CD14-positive monocyte (primary cell): ENCODE results near the gene JMJD6. TPM values are rescaled to one million over a fixed set of nuclear protein-coding genes. Genes with fewer than 3 reads are reported as not detected.
A peak's percentile ranks its signal among the peaks of the same experiment; 100 is the strongest.
"Not testable (repeated sequence)": the region's sequence is repeated elsewhere in the genome, so short reads cannot be mapped to it uniquely, and the experiment has no call there.

Experiments used
- DNase-seq, 3 donors: peaks; one replicate each; pipeline ENCODE4 v3.0.0-alpha.2; 2011 to 2022
- H2AFZ ChIP-seq: 2 replicates; pipeline ENCODE4 v1.6.0; 2012; ENCODE audit warnings: mild to moderate bottlenecking, low read depth, low read length, inconsistent platforms; ENCODE audit not compliant: insufficient read depth, poor library complexity, severe bottlenecking
- H3K27ac ChIP-seq, 2 donors: 1 replicate in 1 of 2; 2 replicates in 1 of 2; pipeline ENCODE4 v1.5.1; 2012 to 2013; ENCODE audit warnings: low read length in 2 of 2, control low read depth in 1 of 2, inconsistent platforms in 1 of 2, low read depth in 1 of 2, mild to moderate bottlenecking in 1 of 2
- H3K27me3 ChIP-seq, 2 donors: one replicate each; pipeline versions ENCODE4 v1.6.0 to v1.6.1; 2011 to 2013; ENCODE audit warnings: low read length in 2 of 2; ENCODE audit not compliant: control insufficient read depth in 2 of 2, insufficient read depth in 2 of 2
- H3K36me3 ChIP-seq, 2 donors: replicated peaks in 1 of 2; 1 replicate in 1 of 2; 2 replicates in 1 of 2; pipeline versions ENCODE4 v1.5.1 to v1.6.1; 2012 to 2013; ENCODE audit warnings: low read length in 2 of 2, control low read depth in 1 of 2, inconsistent platforms in 1 of 2, mild to moderate bottlenecking in 1 of 2; ENCODE audit not compliant: insufficient read depth in 2 of 2, control insufficient read depth in 1 of 2
- H3K4me1 ChIP-seq, 2 donors: 1 replicate in 1 of 2; 2 replicates in 1 of 2; pipeline versions ENCODE4 v1.5.1 to v1.6.1; 2012 to 2013; ENCODE audit warnings: low read length in 2 of 2, control low read depth in 1 of 2, inconsistent platforms in 1 of 2, mild to moderate bottlenecking in 1 of 2, moderate library complexity in 1 of 2; ENCODE audit not compliant: insufficient read depth in 2 of 2, control insufficient read depth in 1 of 2
- H3K4me2 ChIP-seq: replicated peaks from 2 replicates; pipeline ENCODE3; 2012; ENCODE audit warnings: low read length, moderate library complexity, mild to moderate bottlenecking; ENCODE audit not compliant: poor library complexity, severe bottlenecking; ENCODE audit errors: extremely low read depth
- H3K4me3 ChIP-seq, 3 experiments: fragments of 200-600 bp in 1 of 3; sonication (generic) in 1 of 3; replicated peaks in 1 of 3; 1 replicate in 2 of 3; 2 replicates in 1 of 3; pipeline ENCODE4 v1.5.1; 2011 to 2013; ENCODE audit warnings: low read length in 3 of 3, mild to moderate bottlenecking in 3 of 3, control low read depth in 2 of 3, low read depth in 2 of 3, inconsistent platforms in 1 of 3, moderate library complexity in 1 of 3
- H3K79me2 ChIP-seq: 2 replicates; pipeline ENCODE4 v1.6.0; 2012; ENCODE audit warnings: mild to moderate bottlenecking, control low read depth, inconsistent platforms, low read length, moderate library complexity; ENCODE audit not compliant: insufficient read depth
- H3K9ac ChIP-seq: 2 replicates; pipeline ENCODE4 v1.6.0; 2017; ENCODE audit warnings: low read length, mild to moderate bottlenecking; ENCODE audit not compliant: insufficient read depth, poor library complexity, severe bottlenecking
- H3K9me3 ChIP-seq, 2 donors: replicated peaks in 1 of 2; 1 replicate in 1 of 2; 2 replicates in 1 of 2; pipeline versions ENCODE4 v1.5.1 to v1.6.1; 2012 to 2013; ENCODE audit warnings: low read length in 2 of 2, control low read depth in 1 of 2; ENCODE audit not compliant: control insufficient read depth in 1 of 2, insufficient read depth in 1 of 2
- H4K20me1 ChIP-seq: 2 replicates; pipeline ENCODE4 v1.6.0; 2012; ENCODE audit warnings: mild to moderate bottlenecking, low read length, control low read depth, moderate library complexity; ENCODE audit not compliant: insufficient read depth
- H3K27ac Mint-ChIP-seq, 7 donors: one replicate each; pipeline ENCODE4 v1.8.0; 2020; ENCODE audit warnings: mild to moderate bottlenecking in 7 of 7, mixed read lengths in 7 of 7, moderate library complexity in 6 of 7, inconsistent platforms in 2 of 7
- H3K27me3 Mint-ChIP-seq, 3 donors: one replicate each; pipeline ENCODE4 v1.8.0; 2021 to 2022; ENCODE audit warnings: low read depth in 3 of 3, mild to moderate bottlenecking in 3 of 3, mixed read lengths in 3 of 3, moderate library complexity in 3 of 3, inconsistent platforms in 1 of 3
- H3K36me3 Mint-ChIP-seq, 2 donors: one replicate each; pipeline ENCODE4 v1.8.0; 2020; ENCODE audit warnings: mixed read lengths in 2 of 2, inconsistent platforms in 1 of 2, mild to moderate bottlenecking in 1 of 2
- H3K4me1 Mint-ChIP-seq: one replicate; pipeline ENCODE4 v1.8.0; 2020; ENCODE audit warnings: mild to moderate bottlenecking, mixed read lengths
- H3K4me3 Mint-ChIP-seq, 2 donors: one replicate each; pipeline ENCODE4 v1.8.0; 2020; ENCODE audit warnings: mild to moderate bottlenecking in 2 of 2, mixed read lengths in 2 of 2, moderate library complexity in 1 of 2
- H3K9me3 Mint-ChIP-seq, 7 donors: one replicate each; pipeline ENCODE4 v1.8.0; 2020 to 2022; ENCODE audit warnings: mixed read lengths in 7 of 7, mild to moderate bottlenecking in 6 of 7, moderate library complexity in 6 of 7, inconsistent platforms in 2 of 7
- WGBS: methylation state at CpG from one replicate; pipeline ENCODE4 v1.1.5; 2013; ENCODE audit warnings: missing lambda C conversion rate; ENCODE audit not compliant: insufficient coverage; 5-methylcytosine and 5-hydroxymethylcytosine counted together
- intact Hi-C, 2 donors: fragments of 100-400 bp; cut with micrococcal nuclease; formaldehyde crosslinking; loops; one replicate each; pipeline versions ENCODE4 v1.15.0 to v1.15.1; 2023
- polyA plus RNA-seq, 3 donors: library from polyadenylated mRNA; depleted of rRNA in 1 of 3; unstranded in 2 of 3; stranded (reverse) in 1 of 3; fragments of 300-500 nt in 2 of 3; fragments of >200 nt in 1 of 3; fragmentation: Illumina TruSeq in 2 of 3; gene quantifications; 1 replicate in 2 of 3; 2 replicates in 1 of 3; pipeline ENCODE4 v1.2.3, GENCODE V29; 2012 to 2021
- TF ChIP-seq, protein P1 (sequence below): fragments of 200-600 bp; IDR thresholded peaks from one replicate; pipeline ENCODE4 v1.8.0; 2022; ENCODE audit warnings: antibody characterized with exemption, mild to moderate bottlenecking

JMJD6 gene
- polyA plus RNA-seq, 3 donors, result 24.6 to 75.0 (median 26.2) TPM

DNA sequence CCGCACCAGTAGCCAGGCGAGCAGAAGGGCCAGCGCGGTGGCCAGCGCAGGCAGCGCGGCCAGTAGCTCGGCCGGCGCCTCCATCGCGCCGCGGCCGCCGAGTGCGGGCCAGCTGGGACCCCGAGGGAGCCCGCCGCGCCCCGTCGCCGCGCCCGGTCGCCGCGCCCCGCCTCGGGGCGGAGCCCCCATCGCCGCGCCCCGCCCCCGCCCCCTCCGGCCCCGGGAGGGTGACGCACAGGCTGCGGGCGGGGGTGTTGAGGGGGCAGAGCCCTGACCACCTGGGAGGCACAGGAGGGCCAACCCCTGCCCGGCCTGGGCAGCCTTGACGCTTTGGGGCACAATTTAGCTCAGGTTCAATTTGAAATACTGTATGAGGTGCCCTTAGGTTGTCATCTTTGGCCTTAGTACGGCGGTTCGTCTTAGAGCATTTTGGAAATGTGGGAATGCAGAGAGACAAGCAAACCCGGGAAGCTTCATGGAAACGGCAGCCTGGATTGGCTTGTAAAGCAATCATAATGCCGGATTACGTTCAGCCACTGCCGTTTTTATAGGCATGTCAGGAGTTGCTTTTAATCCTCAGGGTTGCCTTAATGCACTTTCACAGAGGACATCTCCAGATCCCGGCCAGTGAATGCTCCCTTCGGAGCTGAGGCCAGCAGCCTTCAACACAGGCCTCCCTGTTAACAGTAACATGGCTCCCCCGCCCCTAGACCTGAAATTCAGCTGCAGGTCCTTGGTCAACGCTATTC is 15.4 kb downstream of the JMJD6 start, which contains the start of gene MXRA7:
Gene MXRA7, minus strand, starts transcription at position 103 of the 749 bp plus-strand sequence. Its CDS starts 19 bp downstream, at position 84.
- Histone ChIP-seq H3K27ac (no peak within 1 kb of the TSS), H3K4me1 (peaks cover 26 to 28% of the 10 kb centered on the region in 2 donors)
- peaks cover 27% of the 10 kb centered on the region for H3K4me1 Mint-ChIP-seq

DNA sequence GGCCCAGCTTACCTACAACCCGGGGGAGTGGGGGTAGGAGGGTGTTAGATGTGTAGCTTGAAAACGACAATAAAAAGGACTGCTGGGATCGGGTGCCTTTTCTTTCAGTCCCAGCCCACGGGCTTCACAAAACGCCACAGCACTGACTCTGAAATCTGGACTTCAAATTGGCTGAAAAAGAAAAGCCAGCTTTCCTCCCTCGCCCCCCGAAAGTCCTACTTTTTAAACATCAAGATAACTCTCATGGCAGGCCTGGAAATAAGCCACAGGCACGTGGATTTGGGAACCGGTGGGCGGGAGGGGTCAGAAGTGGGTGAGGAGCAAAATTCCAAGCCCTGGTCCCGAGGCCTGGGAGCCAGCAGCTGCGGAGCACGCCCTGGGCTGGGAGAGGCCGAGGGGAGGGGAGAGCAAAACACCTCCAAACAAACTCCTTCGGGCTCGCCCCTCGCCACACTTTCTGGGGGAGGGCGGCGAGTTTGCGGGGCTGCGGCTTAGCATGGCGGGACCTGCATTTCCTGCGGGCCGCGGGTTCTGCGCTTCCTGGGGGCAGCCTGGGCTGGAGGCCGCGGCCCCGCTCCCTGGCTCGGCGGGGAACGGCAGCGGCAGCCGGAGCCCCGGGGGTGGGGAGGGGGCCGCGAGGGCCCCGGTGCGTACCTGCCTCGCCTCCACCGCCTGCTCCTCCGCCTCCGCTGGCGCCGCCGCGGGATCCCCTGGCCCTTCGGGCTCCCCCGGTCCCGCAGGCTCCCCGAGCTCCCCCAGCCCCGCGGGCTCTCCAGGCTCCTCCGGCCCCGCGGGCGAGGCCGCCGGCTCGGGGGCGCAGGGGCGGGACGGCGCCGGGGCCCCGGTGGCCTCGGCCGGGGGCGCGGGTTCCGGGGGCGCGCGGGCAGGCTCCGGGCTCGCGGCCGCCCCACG is 16.2 kb downstream of the JMJD6 start:
- H3K9me3 Mint-ChIP-seq, result not testable (repeated sequence)
- peaks cover 18% of the 10 kb centered on the region for H3K4me1 Mint-ChIP-seq

More for the DNA sequence above, 15.4 kb downstream of the JMJD6 start, which contains the start of gene MXRA7:
- Histone ChIP-seq H4K20me1 (peaks cover 34% of the 10 kb centered on the region), H3K9ac (peak within 1 kb of the TSS; percentile 32), H3K27me3 (peaks cover 8 to 17% of the 10 kb centered on the region in 2 donors), H3K4me3 (peak within 1 kb of the TSS in 2 of 3 experiments; percentile 16 to 61), H3K36me3 (peaks cover 15 to 29% of the 10 kb centered on the region in 2 donors), H3K79me2 (peaks cover 3% of the 10 kb centered on the region), H3K9me3 (no peaks in the 10 kb centered on the region), H3K4me2 (peak within 1 kb of the TSS; percentile 72), H2AFZ (peak within 1 kb of the TSS; percentile 53)
- Mint-ChIP-seq H3K4me3 (peak within 1 kb of the TSS; percentile 67 to 82), H3K9me3 (peaks cover 0 to 8% (median 2%) of the 10 kb centered on the region in 7 donors), H3K36me3 (peaks cover 34% of the 10 kb centered on the region in 2 donors), H3K27ac (peak within 1 kb of the TSS in 4 of 7 donors; percentile 53 to 84 (median 72)), H3K27me3 (peaks cover 25 to 33% (median 26%) of the 10 kb centered on the region in 3 donors)
- 14% methylated on average over 26 of the region's 56 CpGs for WGBS
- intact Hi-C loops, result loop anchor here in 1 of 2 donors (10.0 kb wide), 1 partner anchor 206 kb away; the partner anchor contains the start of gene RHBDF2
- TF ChIP-seq, protein P1, sequence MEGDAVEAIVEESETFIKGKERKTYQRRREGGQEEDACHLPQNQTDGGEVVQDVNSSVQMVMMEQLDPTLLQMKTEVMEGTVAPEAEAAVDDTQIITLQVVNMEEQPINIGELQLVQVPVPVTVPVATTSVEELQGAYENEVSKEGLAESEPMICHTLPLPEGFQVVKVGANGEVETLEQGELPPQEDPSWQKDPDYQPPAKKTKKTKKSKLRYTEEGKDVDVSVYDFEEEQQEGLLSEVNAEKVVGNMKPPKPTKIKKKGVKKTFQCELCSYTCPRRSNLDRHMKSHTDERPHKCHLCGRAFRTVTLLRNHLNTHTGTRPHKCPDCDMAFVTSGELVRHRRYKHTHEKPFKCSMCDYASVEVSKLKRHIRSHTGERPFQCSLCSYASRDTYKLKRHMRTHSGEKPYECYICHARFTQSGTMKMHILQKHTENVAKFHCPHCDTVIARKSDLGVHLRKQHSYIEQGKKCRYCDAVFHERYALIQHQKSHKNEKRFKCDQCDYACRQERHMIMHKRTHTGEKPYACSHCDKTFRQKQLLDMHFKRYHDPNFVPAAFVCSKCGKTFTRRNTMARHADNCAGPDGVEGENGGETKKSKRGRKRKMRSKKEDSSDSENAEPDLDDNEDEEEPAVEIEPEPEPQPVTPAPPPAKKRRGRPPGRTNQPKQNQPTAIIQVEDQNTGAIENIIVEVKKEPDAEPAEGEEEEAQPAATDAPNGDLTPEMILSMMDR, result no peak
- DNase-seq, result peak in 2 of 3 donors; percentile 43 to 46

More for the DNA sequence above, 16.2 kb downstream of the JMJD6 start:
- H3K4me2 ChIP-seq, result peak overlapping the region; percentile 72
- H3K9me3 ChIP-seq, H3K27ac ChIP-seq, H3K27ac Mint-ChIP-seq, DNase-seq, H3K79me2 ChIP-seq: not testable (repeated sequence)
- peak overlapping the region in 1 of 3 experiments; percentile 61 for H3K4me3 ChIP-seq
- peaks cover 18 to 20% of the 10 kb centered on the region in 2 donors for H3K4me1 ChIP-seq
- H4K20me1 ChIP-seq, result peaks cover 26% of the 10 kb centered on the region
- H3K27me3 ChIP-seq, result peaks cover 8 to 17% of the 10 kb centered on the region in 2 donors
- peaks cover 26 to 31% of the 10 kb centered on the region in 2 donors for H3K36me3 Mint-ChIP-seq
- H2AFZ ChIP-seq, result peak overlapping the region; percentile 53
- H3K9ac ChIP-seq, result peak overlapping the region; percentile 32
- H3K4me3 Mint-ChIP-seq, result peak overlapping the region; percentile 67 to 78
- peaks cover 15 to 21% of the 10 kb centered on the region in 2 donors for H3K36me3 ChIP-seq
- intact Hi-C loops, result loop anchor here (10.0 kb wide), 2 partner anchors 185 to 205 kb away; partner anchors contain the start of gene RHBDF2 (in 1 of the 2)
- 11% methylated on average over 25 of the region's 79 CpGs for WGBS
- peaks cover 25 to 33% (median 26%) of the 10 kb centered on the region in 3 donors for H3K27me3 Mint-ChIP-seq
